ENCODE results near the gene MTMR11.

DNA sequence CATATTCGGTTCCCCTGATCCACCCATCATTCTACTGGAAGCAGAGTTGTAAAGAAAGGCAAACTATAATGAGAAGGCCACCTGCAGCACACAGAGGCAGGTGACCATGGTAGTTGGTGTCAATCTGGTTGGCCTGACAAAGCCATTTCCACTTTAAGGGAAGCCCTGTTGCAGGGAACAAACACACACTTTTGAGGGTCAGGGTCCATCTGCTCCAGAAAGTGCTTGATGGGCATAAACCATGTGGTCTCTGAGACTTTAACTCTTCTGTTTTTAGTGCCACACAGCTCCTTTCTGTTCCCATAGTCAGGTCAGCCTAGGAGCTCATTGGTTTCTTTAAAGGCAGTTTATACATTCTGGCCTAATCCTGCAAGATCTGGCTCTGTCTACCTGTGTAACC, 54.8 kb downstream of the MTMR11 start:
- TF ChIP-seq, protein P1, sequence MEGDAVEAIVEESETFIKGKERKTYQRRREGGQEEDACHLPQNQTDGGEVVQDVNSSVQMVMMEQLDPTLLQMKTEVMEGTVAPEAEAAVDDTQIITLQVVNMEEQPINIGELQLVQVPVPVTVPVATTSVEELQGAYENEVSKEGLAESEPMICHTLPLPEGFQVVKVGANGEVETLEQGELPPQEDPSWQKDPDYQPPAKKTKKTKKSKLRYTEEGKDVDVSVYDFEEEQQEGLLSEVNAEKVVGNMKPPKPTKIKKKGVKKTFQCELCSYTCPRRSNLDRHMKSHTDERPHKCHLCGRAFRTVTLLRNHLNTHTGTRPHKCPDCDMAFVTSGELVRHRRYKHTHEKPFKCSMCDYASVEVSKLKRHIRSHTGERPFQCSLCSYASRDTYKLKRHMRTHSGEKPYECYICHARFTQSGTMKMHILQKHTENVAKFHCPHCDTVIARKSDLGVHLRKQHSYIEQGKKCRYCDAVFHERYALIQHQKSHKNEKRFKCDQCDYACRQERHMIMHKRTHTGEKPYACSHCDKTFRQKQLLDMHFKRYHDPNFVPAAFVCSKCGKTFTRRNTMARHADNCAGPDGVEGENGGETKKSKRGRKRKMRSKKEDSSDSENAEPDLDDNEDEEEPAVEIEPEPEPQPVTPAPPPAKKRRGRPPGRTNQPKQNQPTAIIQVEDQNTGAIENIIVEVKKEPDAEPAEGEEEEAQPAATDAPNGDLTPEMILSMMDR (IDR thresholded peaks at IDR 0.05; ENCODE audit: low read length): no peak
- no peak for TF ChIP-seq EZH2 (IDR thresholded peaks at IDR 0.05; ENCODE audit: borderline replicate concordance, low read length)
